Mammary epithelial cell (primary cell): ENCODE data around the gene BAZ1A.

ENCODE experiments used
- EZH2 ChIP-seq: IDR thresholded peaks from 2 replicates; pipeline ENCODE4 v1.6.1; 2012; ENCODE audit warnings: low read length, inconsistent platforms, borderline replicate concordance
- TF ChIP-seq, protein P1 (sequence below), 2 donors: IDR thresholded peaks in 1 of 2; conservative IDR thresholded peaks in 1 of 2; 2 replicates each; pipeline ENCODE4 v1.5.1; 2011 to 2012; ENCODE audit warnings: inconsistent platforms in 2 of 2, low read length in 2 of 2, mild to moderate bottlenecking in 2 of 2, control low read depth in 1 of 2, low read depth in 1 of 2; ENCODE audit not compliant: insufficient read depth in 1 of 2; ENCODE audit errors: extremely low read depth in 1 of 2

GRCh38 chr14:34804933-34805332 lies 70.2 kb downstream of the BAZ1A start:
- TF ChIP-seq, protein P1, sequence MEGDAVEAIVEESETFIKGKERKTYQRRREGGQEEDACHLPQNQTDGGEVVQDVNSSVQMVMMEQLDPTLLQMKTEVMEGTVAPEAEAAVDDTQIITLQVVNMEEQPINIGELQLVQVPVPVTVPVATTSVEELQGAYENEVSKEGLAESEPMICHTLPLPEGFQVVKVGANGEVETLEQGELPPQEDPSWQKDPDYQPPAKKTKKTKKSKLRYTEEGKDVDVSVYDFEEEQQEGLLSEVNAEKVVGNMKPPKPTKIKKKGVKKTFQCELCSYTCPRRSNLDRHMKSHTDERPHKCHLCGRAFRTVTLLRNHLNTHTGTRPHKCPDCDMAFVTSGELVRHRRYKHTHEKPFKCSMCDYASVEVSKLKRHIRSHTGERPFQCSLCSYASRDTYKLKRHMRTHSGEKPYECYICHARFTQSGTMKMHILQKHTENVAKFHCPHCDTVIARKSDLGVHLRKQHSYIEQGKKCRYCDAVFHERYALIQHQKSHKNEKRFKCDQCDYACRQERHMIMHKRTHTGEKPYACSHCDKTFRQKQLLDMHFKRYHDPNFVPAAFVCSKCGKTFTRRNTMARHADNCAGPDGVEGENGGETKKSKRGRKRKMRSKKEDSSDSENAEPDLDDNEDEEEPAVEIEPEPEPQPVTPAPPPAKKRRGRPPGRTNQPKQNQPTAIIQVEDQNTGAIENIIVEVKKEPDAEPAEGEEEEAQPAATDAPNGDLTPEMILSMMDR (conservative IDR thresholded peaks at IDR 0.05 in 1 of 2, IDR thresholded peaks at IDR 0.05 in 1 of 2; ENCODE audit: extremely low read depth in 1 of 2, insufficient read depth in 1 of 2, low read depth in 1 of 2, low read length in 2 of 2): no peak
- no peak for TF ChIP-seq EZH2
